Liver (tissue), 2 donors: ENCODE data around the gene AEBP1.

ENCODE experiments used
- CTCF ChIP-seq: fragments of 150-350 bp; IDR thresholded peaks from 2 replicates; pipeline ENCODE4 v1.5.1; 2017; ENCODE audit warnings: improper control_type of control experiment, low read depth, low read length; ENCODE audit not compliant: missing input control
- REST ChIP-seq: IDR thresholded peaks from 2 replicates; pipeline ENCODE4 v1.6.1; 2016; ENCODE audit warnings: antibody characterized with exemption, mild to moderate bottlenecking
- donor health status: healthy.

- TF ChIP-seq REST (no peak), CTCF (no peak)
Observed at GRCh38 chr7:44096326-44096881, 7.7 kb upstream of the AEBP1 start.
